HG02763 (cell line): Measurements from ENCODE around the gene NGRN.
"Not testable (repeated sequence)": the region's sequence is repeated elsewhere in the genome, so short reads cannot be mapped to it uniquely, and the experiment has no call there.

ENCODE experiments used
- ATAC-seq: cut with Tn5 transposase; IDR thresholded peaks from one replicate; pipeline ENCODE4 v1.9.1; 2021; ENCODE audit warnings: mild to moderate bottlenecking, moderate library complexity; ENCODE audit not compliant: unreplicated experiment

The NGRN gene

GRCh38 chr15:90233387-90234095 is 31.9 kb upstream of the NGRN start, which contains the start of gene CIB1:
CIB1 (minus strand) TSS chr15:90233941; CDS start chr15:90233885, 56 bp downstream.
- ATAC-seq, result peak; percentile 86

- ATAC-seq, result no peak
These were observed 31.1 kb upstream of the NGRN start, which contains the start of gene GDPGP1 for GRCh38 chr15:90234096-90234988. GDPGP1 (plus strand) TSS chr15:90234209; CDS start chr15:90240909, 6,700 bp downstream.

- ATAC-seq, result no peak
These were observed 26.1 kb upstream of the NGRN start for GRCh38 chr15:90239371-90239770.

- no peak for ATAC-seq
These were observed 24.6 kb upstream of the NGRN start for GRCh38 chr15:90240856-90241255.

- ATAC-seq, result no peak
These were observed 23.9 kb upstream of the NGRN start for GRCh38 chr15:90241343-90242192.

GRCh38 chr15:90243943-90244639 is 21.4 kb upstream of the NGRN start:
- ATAC-seq, result no peak

GRCh38 chr15:90248789-90249202 is 16.7 kb upstream of the NGRN start:
- no peak for ATAC-seq

GRCh38 chr15:90249203-90249863 is 16.1 kb upstream of the NGRN start, which contains the start of gene TTLL13:
TTLL13 (plus strand) TSS chr15:90249556; CDS start chr15:90250631, 1,075 bp downstream.
- ATAC-seq, result no peak

GRCh38 chr15:90257776-90258175 is 7.7 kb upstream of the NGRN start:
- ATAC-seq, result no peak

- peak; percentile 66 for ATAC-seq
These were observed 5.9 kb upstream of the NGRN start for GRCh38 chr15:90259524-90259923.

- ATAC-seq, result not testable (repeated sequence)
These were observed 4.7 kb upstream of the NGRN start for GRCh38 chr15:90260731-90261130.

- ATAC-seq, result no peak
These were observed 3.7 kb upstream of the NGRN start for GRCh38 chr15:90261811-90262210.

GRCh38 chr15:90262426-90262825 is 3.0 kb upstream of the NGRN start:
- no peak for ATAC-seq

- ATAC-seq, result no peak
These were observed 801 bp upstream of the NGRN start for GRCh38 chr15:90264671-90265070.

GRCh38 chr15:90266061-90266431 is 574 bp downstream of the NGRN start:
- peak; percentile 23 for ATAC-seq

- no peak for ATAC-seq
These were observed 1.0 kb downstream of the NGRN start for GRCh38 chr15:90266485-90266884.

GRCh38 chr15:90268415-90268814 is 2.9 kb downstream of the NGRN start:
- no peak for ATAC-seq

- no peak for ATAC-seq
These were observed 5.2 kb downstream of the NGRN start for GRCh38 chr15:90270502-90271150.

- no peak for ATAC-seq
These were observed 6.1 kb downstream of the NGRN start for GRCh38 chr15:90271459-90272166.
